ENCODE data around the gene IL17RD. TPM values are rescaled to one million over a fixed set of nuclear protein-coding genes. Genes with fewer than 3 reads are reported as not detected.

Gene IL17RD
- total and polyA plus RNA-seq, 2 experiments from 2014 or later = 10.7 to 104 TPM

DNA sequence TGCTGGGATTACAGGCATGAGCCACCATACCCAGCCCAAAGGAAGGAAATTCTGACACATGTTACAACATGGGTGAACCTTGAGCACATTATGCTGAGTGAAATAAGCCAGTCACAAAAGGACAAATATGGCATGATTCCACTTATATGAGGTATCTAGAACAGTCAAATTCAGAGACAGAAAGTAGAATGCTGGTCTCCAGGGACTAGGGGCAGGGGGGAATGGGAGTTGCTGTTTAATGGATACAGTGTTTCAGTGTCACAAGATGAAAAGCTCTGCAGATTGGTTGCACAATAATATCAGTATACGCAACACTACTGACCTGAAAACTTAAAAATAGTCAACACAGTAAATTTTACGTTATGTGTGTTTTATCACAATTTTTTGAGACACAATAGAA lies 100.6 kb downstream of the IL17RD start:
- Histone ChIP-seq H3K4me3 (no peak overlapping the region), H3K4me1 (ENCODE audit: insufficient read depth) (peaks cover 22% of the 10 kb centered on the region), H3K9me2 (ENCODE audit: insufficient read depth) (no peaks in the 10 kb centered on the region), H3K27ac (ENCODE audit: low read depth) (no peak overlapping the region), H3F3A (replicated peaks; ENCODE audit: low read depth) (0 out of 2 replicates have a peak, but pooled peaks cover 2% of the 10 kb centered on the region), H3K36me3 (ENCODE audit: insufficient read depth) (no peaks in the 10 kb centered on the region), H4K20me1 (replicated peaks; ENCODE audit: insufficient read depth) (no peaks in the 10 kb centered on the region; the same call in 1 of the 2 replicates), H3K79me2 (replicated peaks; ENCODE audit: insufficient read depth) (no peaks in the 10 kb centered on the region; the same call in 1 of the 2 replicates), H2AFZ (no peak overlapping the region), H3K4me2 (no peak overlapping the region), H3K27me3 (ENCODE audit: insufficient read depth) (no peaks in the 10 kb centered on the region)
- no peak overlapping the region for H3K4me3 Mint-ChIP-seq
- TF ChIP-seq, protein P1, sequence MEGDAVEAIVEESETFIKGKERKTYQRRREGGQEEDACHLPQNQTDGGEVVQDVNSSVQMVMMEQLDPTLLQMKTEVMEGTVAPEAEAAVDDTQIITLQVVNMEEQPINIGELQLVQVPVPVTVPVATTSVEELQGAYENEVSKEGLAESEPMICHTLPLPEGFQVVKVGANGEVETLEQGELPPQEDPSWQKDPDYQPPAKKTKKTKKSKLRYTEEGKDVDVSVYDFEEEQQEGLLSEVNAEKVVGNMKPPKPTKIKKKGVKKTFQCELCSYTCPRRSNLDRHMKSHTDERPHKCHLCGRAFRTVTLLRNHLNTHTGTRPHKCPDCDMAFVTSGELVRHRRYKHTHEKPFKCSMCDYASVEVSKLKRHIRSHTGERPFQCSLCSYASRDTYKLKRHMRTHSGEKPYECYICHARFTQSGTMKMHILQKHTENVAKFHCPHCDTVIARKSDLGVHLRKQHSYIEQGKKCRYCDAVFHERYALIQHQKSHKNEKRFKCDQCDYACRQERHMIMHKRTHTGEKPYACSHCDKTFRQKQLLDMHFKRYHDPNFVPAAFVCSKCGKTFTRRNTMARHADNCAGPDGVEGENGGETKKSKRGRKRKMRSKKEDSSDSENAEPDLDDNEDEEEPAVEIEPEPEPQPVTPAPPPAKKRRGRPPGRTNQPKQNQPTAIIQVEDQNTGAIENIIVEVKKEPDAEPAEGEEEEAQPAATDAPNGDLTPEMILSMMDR (conservative IDR thresholded peaks at IDR 0.05; ENCODE audit: low read depth in 2 of 2) = no peak
- TF ChIP-seq NANOG (IDR thresholded peaks at IDR 0.05; ENCODE audit: borderline replicate concordance) (no peak), POLR2AphosphoS5 (IDR thresholded peaks at IDR 0.05; ENCODE audit: low read depth) (no peak), EZH2 (IDR thresholded peaks at IDR 0.05; ENCODE audit: low read depth, unreplicated experiment) (no peak), ZNF331 (CRISPR knock-in tag; IDR thresholded peaks at IDR 0.05; ENCODE audit: low read depth) (no peak), EZH2phosphoT487 (IDR thresholded peaks at IDR 0.05; ENCODE audit: unreplicated experiment) (no peak), STAT1 (IDR thresholded peaks at IDR 0.05; ENCODE audit: unreplicated experiment) (no peak), JUNB (IDR thresholded peaks at IDR 0.05; ENCODE audit: unreplicated experiment) (no peak), CREB1 (CRISPR knock-in tag; IDR thresholded peaks at IDR 0.05; ENCODE audit: low read depth) (no peak), ZNF114 (CRISPR knock-in tag; IDR thresholded peaks at IDR 0.05) (no peak)
- TF ChIP-seq, protein P2, sequence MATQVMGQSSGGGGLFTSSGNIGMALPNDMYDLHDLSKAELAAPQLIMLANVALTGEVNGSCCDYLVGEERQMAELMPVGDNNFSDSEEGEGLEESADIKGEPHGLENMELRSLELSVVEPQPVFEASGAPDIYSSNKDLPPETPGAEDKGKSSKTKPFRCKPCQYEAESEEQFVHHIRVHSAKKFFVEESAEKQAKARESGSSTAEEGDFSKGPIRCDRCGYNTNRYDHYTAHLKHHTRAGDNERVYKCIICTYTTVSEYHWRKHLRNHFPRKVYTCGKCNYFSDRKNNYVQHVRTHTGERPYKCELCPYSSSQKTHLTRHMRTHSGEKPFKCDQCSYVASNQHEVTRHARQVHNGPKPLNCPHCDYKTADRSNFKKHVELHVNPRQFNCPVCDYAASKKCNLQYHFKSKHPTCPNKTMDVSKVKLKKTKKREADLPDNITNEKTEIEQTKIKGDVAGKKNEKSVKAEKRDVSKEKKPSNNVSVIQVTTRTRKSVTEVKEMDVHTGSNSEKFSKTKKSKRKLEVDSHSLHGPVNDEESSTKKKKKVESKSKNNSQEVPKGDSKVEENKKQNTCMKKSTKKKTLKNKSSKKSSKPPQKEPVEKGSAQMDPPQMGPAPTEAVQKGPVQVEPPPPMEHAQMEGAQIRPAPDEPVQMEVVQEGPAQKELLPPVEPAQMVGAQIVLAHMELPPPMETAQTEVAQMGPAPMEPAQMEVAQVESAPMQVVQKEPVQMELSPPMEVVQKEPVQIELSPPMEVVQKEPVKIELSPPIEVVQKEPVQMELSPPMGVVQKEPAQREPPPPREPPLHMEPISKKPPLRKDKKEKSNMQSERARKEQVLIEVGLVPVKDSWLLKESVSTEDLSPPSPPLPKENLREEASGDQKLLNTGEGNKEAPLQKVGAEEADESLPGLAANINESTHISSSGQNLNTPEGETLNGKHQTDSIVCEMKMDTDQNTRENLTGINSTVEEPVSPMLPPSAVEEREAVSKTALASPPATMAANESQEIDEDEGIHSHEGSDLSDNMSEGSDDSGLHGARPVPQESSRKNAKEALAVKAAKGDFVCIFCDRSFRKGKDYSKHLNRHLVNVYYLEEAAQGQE (IDR thresholded peaks at IDR 0.05; ENCODE audit: unreplicated experiment) = no peak
- TF ChIP-seq, protein P3, sequence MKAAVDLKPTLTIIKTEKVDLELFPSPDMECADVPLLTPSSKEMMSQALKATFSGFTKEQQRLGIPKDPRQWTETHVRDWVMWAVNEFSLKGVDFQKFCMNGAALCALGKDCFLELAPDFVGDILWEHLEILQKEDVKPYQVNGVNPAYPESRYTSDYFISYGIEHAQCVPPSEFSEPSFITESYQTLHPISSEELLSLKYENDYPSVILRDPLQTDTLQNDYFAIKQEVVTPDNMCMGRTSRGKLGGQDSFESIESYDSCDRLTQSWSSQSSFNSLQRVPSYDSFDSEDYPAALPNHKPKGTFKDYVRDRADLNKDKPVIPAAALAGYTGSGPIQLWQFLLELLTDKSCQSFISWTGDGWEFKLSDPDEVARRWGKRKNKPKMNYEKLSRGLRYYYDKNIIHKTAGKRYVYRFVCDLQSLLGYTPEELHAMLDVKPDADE (IDR thresholded peaks at IDR 0.05) = no peak
- TF ChIP-seq, protein P4, sequence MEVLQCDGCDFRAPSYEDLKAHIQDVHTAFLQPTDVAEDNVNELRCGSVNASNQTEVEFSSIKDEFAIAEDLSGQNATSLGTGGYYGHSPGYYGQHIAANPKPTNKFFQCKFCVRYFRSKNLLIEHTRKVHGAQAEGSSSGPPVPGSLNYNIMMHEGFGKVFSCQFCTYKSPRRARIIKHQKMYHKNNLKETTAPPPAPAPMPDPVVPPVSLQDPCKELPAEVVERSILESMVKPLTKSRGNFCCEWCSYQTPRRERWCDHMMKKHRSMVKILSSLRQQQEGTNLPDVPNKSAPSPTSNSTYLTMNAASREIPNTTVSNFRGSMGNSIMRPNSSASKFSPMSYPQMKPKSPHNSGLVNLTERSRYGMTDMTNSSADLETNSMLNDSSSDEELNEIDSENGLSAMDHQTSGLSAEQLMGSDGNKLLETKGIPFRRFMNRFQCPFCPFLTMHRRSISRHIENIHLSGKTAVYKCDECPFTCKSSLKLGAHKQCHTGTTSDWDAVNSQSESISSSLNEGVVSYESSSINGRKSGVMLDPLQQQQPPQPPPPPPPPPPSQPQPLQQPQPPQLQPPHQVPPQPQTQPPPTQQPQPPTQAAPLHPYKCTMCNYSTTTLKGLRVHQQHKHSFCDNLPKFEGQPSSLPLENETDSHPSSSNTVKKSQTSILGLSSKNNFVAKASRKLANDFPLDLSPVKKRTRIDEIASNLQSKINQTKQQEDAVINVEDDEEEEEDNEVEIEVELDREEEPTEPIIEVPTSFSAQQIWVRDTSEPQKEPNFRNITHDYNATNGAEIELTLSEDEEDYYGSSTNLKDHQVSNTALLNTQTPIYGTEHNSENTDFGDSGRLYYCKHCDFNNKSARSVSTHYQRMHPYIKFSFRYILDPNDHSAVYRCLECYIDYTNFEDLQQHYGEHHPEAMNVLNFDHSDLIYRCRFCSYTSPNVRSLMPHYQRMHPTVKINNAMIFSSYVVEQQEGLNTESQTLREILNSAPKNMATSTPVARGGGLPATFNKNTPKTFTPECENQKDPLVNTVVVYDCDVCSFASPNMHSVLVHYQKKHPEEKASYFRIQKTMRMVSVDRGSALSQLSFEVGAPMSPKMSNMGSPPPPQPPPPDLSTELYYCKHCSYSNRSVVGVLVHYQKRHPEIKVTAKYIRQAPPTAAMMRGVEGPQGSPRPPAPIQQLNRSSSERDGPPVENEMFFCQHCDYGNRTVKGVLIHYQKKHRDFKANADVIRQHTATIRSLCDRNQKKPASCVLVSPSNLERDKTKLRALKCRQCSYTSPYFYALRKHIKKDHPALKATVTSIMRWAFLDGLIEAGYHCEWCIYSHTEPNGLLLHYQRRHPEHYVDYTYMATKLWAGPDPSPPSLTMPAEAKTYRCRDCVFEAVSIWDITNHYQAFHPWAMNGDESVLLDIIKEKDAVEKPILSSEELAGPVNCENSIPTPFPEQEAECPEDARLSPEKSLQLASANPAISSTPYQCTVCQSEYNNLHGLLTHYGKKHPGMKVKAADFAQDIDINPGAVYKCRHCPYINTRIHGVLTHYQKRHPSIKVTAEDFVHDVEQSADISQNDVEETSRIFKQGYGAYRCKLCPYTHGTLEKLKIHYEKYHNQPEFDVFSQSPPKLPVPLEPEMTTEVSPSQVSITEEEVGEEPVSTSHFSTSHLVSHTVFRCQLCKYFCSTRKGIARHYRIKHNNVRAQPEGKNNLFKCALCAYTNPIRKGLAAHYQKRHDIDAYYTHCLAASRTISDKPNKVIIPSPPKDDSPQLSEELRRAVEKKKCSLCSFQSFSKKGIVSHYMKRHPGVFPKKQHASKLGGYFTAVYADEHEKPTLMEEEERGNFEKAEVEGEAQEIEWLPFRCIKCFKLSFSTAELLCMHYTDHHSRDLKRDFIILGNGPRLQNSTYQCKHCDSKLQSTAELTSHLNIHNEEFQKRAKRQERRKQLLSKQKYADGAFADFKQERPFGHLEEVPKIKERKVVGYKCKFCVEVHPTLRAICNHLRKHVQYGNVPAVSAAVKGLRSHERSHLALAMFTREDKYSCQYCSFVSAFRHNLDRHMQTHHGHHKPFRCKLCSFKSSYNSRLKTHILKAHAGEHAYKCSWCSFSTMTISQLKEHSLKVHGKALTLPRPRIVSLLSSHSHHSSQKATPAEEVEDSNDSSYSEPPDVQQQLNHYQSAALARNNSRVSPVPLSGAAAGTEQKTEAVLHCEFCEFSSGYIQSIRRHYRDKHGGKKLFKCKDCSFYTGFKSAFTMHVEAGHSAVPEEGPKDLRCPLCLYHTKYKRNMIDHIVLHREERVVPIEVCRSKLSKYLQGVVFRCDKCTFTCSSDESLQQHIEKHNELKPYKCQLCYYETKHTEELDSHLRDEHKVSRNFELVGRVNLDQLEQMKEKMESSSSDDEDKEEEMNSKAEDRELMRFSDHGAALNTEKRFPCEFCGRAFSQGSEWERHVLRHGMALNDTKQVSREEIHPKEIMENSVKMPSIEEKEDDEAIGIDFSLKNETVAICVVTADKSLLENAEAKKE (CRISPR knock-in tag; IDR thresholded peaks at IDR 0.05) = no peak
- ATAC-seq (no peak), DNase-seq (ENCODE audit: low spot score) (no peak)
- no peaks in the 10 kb centered on the region; the same call in 2 of the 3 replicates for H3K36me3 Mint-ChIP-seq (ENCODE audit: low read depth)
- no peaks in the 10 kb centered on the region for H3K9me3 Mint-ChIP-seq
- H3K27ac Mint-ChIP-seq = no peak overlapping the region
- H3K27me3 Mint-ChIP-seq (ENCODE audit: insufficient read depth, low read depth, poor library complexity) = peaks cover 3% of the 10 kb centered on the region
- peaks cover 31% of the 10 kb centered on the region for H3K4me1 Mint-ChIP-seq
